K562 (cell line): Measurements from ENCODE around the gene PELI2.

ENCODE experiments used
- CBX8 ChIP-seq: fragments of 200-600 bp; sonication (generic); IDR thresholded peaks from 2 replicates; pipeline ENCODE4 v1.6.1; 2012; ENCODE audit warnings: borderline replicate concordance, mixed run types, low read depth, mild to moderate bottlenecking, moderate library complexity, mixed read lengths, low read length, control low read depth, inconsistent platforms; ENCODE audit not compliant: poor library complexity, severe bottlenecking; ENCODE audit errors: extremely low read depth
- SMAD4 ChIP-seq: fragments of 250-450 bp; sonication (Bioruptor Pico); conservative IDR thresholded peaks from 2 replicates; pipeline ENCODE4 v1.8.0; 2021; ENCODE audit warnings: inconsistent platforms, mild to moderate bottlenecking, moderate library complexity

GRCh38 chr14:56338674-56339073 is 220.5 kb downstream of the PELI2 start:
- TF ChIP-seq CBX8 (no peak), SMAD4 (CRISPR knock-in tag) (no peak)
